HL-60/S4 treated with phorbol 12-myristate 13-acetate at 8.2 ng/mL for 4 days and 3 days (cell line): ENCODE measurements around the gene LSM3.

Experiments used
- in situ Hi-C: fragments of 300-500 bp; cut with MboI; formaldehyde crosslinking; loops from 2 replicates; pipeline ENCODE4 v1.15.0; 2022; ENCODE audit warnings: low sequenced_read_pairs

Gene LSM3

GRCh38 chr3:14142567-14143270 lies 35.9 kb upstream of the LSM3 start:
- in situ Hi-C loops: no loop called here

- in situ Hi-C loops: no loop called here
These were observed 35.1 kb upstream of the LSM3 start for GRCh38 chr3:14143271-14144225.

GRCh38 chr3:14144423-14145075 lies 34.1 kb upstream of the LSM3 start:
- in situ Hi-C loops: no loop called here

GRCh38 chr3:14145236-14145635 lies 33.4 kb upstream of the LSM3 start:
- in situ Hi-C loops: no loop called here

GRCh38 chr3:14145670-14146380 lies 32.8 kb upstream of the LSM3 start:
- in situ Hi-C loops: no loop called here

GRCh38 chr3:14146381-14147065 lies 32.1 kb upstream of the LSM3 start:
- in situ Hi-C loops: no loop called here

- in situ Hi-C loops: no loop called here
These were observed 31.6 kb upstream of the LSM3 start for GRCh38 chr3:14147066-14147435.

- in situ Hi-C loops: no loop called here
These were observed 31.0 kb upstream of the LSM3 start for GRCh38 chr3:14147617-14148016.

- in situ Hi-C loops: no loop called here
These were observed 30.3 kb upstream of the LSM3 start for GRCh38 chr3:14148041-14148985.

- in situ Hi-C loops: no loop called here
These were observed 28.5 kb upstream of the LSM3 start for GRCh38 chr3:14150078-14150477.

GRCh38 chr3:14150491-14151230 lies 28.0 kb upstream of the LSM3 start:
- in situ Hi-C loops: no loop called here

GRCh38 chr3:14151471-14152083 lies 27.0 kb upstream of the LSM3 start:
- in situ Hi-C loops: no loop called here

GRCh38 chr3:14152233-14152962 lies 26.2 kb upstream of the LSM3 start:
- in situ Hi-C loops: no loop called here

- in situ Hi-C loops: no loop called here
These were observed 25.7 kb upstream of the LSM3 start for GRCh38 chr3:14152963-14153355.

GRCh38 chr3:14153663-14154062 lies 25.0 kb upstream of the LSM3 start:
- in situ Hi-C loops: no loop called here

- in situ Hi-C loops: no loop called here
These were observed 24.3 kb upstream of the LSM3 start for GRCh38 chr3:14154276-14154675.

- in situ Hi-C loops: no loop called here
These were observed 23.6 kb upstream of the LSM3 start for GRCh38 chr3:14154895-14155440.
